ENCODE data around the gene GMDS.

- TF ChIP-seq EZH2 (IDR thresholded peaks at IDR 0.05; ENCODE audit: insufficient read depth, poor library complexity, severe bottlenecking): no peak
- TF ChIP-seq EZH2phosphoT487 (IDR thresholded peaks at IDR 0.05; ENCODE audit: insufficient read depth, low read depth): no peak
These were observed 633.0 kb downstream of the GMDS start for GRCh38 chr6:1612299-1612973.
